ENCODE measurements around the gene POLD4. TPM values are rescaled to one million over a fixed set of nuclear protein-coding genes. Genes with fewer than 3 reads are reported as not detected.

Gene POLD4
- total RNA-seq, 4 donors from 2014 or later, result 29.2 to 127 (median 113) TPM

DNA sequence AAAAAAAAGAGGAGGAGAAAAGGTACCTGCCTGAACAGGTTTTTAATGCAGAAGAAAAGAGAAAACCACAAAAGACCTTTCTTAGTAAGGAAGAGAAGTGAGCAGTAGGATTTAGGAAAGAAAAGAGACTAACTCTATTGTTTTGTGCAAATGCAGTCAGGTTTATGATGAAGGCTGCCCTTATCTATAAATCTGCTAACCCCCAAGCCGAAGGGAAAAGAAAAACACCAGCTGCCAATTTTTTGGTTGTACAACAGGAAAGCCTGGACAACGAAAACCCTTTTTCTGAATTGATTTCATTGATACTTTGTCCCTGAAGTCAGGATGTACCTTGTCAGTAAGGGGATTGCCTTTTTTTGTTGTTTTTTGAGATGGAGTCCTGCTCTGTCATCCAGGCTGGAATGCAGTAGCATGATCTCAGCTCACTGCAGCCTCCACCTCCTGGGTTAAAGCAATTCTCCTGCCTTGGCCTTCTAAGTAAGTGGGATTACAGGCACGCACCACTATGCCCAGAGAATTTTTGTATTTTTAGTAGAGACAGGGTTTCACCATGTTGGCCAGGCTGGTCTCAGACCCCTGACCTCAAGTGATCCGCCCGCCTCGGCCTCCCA lies 21.2 kb downstream of the POLD4 start:
- no peak for TF ChIP-seq CTCF (IDR thresholded peaks at IDR 0.05; ENCODE audit: low read depth)

DNA sequence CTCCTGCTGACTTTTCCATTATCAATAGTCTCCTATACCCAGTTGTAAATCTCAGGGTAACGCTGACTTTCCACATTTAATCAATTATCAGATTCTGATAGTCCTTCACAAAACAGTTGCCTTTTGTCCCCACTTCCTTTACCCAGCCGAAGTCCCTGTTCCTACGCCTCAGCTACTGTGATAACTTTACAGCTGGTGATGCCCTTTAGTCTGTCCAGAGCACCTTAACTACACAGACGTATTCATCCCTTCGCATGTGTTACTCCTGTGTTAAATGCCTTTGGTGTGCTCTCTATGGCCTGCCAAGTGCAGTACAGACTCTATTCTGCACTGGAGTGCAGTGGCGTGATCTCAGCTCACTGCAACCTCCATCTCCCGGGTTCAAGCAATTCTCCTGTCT lies 29.8 kb downstream of the POLD4 start:
- no peak for TF ChIP-seq CTCF (IDR thresholded peaks at IDR 0.05; ENCODE audit: low read depth)

- no peak for TF ChIP-seq CTCF (IDR thresholded peaks at IDR 0.05; ENCODE audit: low read depth)
Observed at GRCh38 chr11:67322049-67322448, 31.3 kb downstream of the POLD4 start.

GRCh38 chr11:67321313-67321871 lies 32.0 kb downstream of the POLD4 start:
- TF ChIP-seq CTCF (IDR thresholded peaks at IDR 0.05; ENCODE audit: low read depth), result no peak

DNA sequence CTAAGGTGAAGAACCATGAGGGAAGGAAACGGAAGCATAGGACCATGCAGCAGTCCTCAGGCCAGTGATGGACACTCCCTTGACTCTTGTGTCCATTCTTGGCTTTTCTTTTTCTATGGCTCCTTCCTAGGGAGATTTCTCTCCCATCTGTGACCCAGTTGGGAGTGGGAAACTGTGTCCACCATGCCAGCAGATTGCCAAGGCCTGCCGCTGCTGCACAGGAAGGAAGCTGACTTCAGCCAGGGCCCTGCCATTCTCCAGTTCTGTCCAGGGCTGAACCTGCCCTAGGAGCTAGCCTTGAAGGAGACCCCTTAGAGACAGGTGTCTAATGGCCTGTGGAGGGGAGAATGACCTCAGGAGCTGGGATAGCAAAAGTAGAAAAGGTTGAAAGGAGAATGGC lies 32.7 kb downstream of the POLD4 start:
- no peak for TF ChIP-seq CTCF (IDR thresholded peaks at IDR 0.05; ENCODE audit: low read depth)

DNA sequence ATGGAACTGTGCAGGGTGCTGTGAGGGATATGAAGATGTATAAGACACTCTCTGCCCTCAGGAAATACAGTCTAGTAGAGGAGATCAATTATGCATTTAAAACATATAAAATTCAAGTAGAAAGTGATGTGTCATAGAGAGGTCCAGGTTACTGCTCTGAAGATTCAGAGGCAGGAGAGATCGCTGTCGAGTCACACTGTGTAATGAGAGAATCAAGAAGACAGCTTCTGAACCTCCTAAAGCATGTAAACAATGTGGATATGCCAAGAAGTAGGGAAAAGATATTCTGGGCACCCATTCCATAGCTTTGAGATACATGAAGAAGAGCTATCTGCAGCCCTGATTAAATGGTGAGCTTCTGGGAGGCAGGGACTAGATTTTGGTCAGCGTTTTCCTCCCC lies 33.3 kb downstream of the POLD4 start:
- TF ChIP-seq CTCF (IDR thresholded peaks at IDR 0.05; ENCODE audit: low read depth), result no peak

- TF ChIP-seq CTCF (IDR thresholded peaks at IDR 0.05; ENCODE audit: low read depth), result no peak
Observed at GRCh38 chr11:67317888-67318555, 35.3 kb downstream of the POLD4 start.

Data from subcutaneous adipose tissue (tissue), 4 donors.